Thyroid gland (tissue), 4 donors: ENCODE data around the gene NAA80.

Experiments used
- POLR2A ChIP-seq, 2 donors: fragments of 450-650 bp; IDR thresholded peaks; one replicate each; pipeline ENCODE4 v1.6.1; 2017; ENCODE audit warnings: antibody characterized with exemption in 2 of 2, mild to moderate bottlenecking in 2 of 2, moderate library complexity in 1 of 2
- TF ChIP-seq, protein P1 (sequence below), 6 experiments: fragments of 200-600 bp in 3 of 6; fragments of 450-650 bp in 3 of 6; sonication (generic) in 3 of 6; IDR thresholded peaks; one replicate each; pipeline ENCODE4 v1.5.1; 2016 to 2019; ENCODE audit warnings: antibody characterized with exemption in 6 of 6, mild to moderate bottlenecking in 2 of 6, inconsistent platforms in 1 of 6, moderate library complexity in 1 of 6

DNA sequence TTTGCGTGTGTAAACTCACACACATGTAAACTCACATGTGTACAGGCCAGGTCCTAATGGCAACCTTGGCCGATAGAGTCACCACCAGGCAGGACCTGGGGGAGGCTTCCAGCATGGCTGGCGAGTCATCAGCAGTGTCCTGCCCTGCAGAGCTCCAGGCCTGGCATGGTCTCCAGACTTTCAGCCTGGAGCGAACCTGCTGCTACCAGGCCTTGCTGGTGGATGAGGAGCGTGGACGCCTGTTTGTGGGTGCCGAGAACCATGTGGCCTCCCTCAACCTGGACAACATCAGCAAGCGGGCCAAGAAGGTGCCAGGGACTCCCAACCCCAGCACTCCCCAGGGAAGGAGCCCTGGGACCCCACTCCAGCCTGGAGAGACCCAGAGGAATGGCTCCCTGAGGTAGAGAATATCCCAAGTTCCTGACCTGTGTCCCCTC, 29.2 kb downstream of the NAA80 start:
- TF ChIP-seq, protein P1, sequence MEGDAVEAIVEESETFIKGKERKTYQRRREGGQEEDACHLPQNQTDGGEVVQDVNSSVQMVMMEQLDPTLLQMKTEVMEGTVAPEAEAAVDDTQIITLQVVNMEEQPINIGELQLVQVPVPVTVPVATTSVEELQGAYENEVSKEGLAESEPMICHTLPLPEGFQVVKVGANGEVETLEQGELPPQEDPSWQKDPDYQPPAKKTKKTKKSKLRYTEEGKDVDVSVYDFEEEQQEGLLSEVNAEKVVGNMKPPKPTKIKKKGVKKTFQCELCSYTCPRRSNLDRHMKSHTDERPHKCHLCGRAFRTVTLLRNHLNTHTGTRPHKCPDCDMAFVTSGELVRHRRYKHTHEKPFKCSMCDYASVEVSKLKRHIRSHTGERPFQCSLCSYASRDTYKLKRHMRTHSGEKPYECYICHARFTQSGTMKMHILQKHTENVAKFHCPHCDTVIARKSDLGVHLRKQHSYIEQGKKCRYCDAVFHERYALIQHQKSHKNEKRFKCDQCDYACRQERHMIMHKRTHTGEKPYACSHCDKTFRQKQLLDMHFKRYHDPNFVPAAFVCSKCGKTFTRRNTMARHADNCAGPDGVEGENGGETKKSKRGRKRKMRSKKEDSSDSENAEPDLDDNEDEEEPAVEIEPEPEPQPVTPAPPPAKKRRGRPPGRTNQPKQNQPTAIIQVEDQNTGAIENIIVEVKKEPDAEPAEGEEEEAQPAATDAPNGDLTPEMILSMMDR (IDR thresholded peaks at IDR 0.05), result no peak
- TF ChIP-seq POLR2A (IDR thresholded peaks at IDR 0.05), result no peak
